Bone marrow (tissue), 2 donors: Measurements from ENCODE around the gene DPF1.

ENCODE experiments used
- DNase-seq, 2 donors: peaks; one replicate each; lab custom pipeline; 2025; lab: John Stamatoyannopoulos, UW

Gene DPF1

DNA sequence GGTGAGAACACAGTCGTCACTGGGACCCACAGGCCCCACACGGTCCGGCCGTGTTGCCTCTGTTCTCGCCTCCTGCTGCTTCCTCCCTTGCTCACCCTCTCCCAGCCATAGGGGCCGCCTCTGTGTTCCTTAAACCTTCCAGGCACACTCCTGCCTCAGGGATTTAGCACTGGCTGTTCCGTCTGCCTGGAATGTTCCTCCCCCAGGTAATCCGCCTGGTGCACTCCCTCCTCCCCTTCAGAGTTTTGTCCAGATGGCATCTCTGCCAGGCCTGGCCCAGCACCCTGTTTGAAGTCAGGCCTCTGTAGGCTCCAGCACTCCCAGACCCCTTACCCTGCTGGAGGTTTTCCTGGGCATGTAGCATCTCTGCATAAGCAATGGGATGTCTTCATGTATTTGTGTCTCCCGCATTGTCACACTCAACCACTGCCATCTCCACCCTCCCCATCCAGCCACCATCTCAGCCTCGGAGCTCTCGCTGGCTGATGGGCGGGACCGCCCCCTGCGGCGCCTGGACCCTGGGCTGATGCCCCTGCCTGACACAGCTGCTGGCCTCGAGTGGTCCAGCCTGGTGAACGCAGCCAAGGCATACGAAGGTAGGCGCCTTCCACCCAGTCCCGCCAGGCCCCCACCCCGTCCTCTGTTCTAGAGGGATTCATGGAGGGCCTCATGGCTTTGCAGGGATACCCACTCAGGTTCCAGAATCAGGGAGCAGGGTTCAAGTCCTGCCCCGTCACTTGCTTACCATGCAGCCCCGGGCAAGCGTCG is 25.9 kb downstream of the DPF1 start:
- no peak for DNase-seq

DNA sequence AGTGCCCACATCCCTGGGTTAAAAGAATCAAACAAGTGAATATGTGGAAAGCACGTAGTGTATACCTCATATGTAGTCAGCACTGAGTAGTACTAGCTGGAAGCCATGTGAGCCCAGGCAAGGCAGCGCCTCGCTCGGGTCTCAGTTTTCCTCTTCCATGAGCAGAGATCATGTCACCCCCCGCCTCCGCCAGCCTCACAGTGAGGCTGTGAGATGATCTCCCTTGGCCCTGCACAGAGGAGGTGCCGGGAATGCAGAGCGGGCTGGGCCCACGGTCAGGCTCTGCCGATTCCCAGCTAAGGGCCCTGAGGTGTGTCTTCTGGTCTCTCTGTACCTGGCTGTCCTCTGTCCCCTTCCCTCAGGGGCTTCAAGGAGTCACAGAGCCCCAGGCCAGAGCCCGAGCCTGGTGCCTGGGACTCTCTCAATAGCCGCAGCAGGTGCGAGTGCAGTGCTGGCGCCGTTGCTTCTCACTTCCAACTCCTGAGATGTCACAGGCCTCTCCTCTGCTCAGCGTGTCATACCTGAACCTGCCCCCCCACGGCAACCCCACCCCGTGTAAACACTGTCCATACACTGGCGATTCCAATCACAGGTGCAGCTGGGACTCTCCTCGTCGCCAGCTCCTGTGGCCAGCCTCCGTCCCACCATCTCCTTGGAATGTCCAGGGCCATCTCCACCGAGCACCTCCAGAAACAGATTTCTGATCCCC is 26.9 kb downstream of the DPF1 start:
- no peak for DNase-seq

GRCh38 chr19:38196245-38196837 is 27.7 kb downstream of the DPF1 start:
- no peak for DNase-seq

- no peak for DNase-seq
These were observed 28.8 kb downstream of the DPF1 start for GRCh38 chr19:38195237-38195636.

DNA sequence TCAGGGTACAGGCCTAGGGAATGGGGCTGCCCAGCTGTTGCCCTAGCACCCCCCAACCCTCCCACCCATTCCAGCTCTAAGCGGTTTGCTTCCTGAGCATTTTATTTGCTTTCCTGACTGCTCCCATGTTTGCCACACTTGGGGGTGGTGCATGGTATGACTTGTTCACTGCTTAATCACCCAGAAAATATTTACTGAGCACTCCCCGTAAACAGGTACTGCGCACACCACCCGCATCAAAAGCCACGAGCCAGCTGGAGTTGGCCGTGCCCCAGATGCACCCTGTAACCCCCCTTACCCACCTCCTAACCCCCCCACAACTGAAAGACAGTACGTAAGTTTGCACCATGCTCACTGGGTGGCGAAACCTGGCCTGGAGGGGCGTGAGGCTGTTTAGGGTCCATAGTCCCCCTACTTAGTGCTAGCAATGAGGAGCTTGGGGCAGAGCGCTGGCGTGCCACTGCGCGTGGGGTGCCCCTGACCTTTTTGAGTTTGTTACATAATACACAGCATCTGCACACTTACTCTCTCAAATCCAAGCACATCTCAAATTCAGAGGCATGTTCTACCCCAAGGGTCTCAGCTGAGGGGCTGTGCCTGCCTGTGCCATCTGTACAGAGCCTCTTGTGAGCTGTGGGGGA is 29.8 kb downstream of the DPF1 start:
- no peak for DNase-seq

DNA sequence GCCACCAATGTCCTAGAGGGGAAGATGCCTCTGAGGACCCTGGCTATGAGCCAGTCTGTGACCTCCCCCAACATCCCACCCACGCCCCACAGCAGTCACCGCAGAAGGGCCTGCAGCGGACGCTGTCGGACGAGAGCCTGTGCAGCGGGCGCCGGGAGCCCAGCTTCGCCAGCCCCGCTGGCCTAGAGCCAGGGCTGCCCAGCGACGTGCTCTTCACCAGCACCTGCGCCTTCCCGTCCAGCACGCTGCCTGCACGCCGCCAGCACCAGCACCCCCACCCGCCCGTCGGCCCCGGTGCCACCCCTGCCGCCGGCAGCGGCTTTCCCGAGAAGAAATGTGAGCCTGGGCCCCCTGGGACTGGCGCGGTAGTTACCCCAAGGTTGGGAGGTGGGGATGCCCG is 30.6 kb downstream of the DPF1 start:
- no peak for DNase-seq

DNA sequence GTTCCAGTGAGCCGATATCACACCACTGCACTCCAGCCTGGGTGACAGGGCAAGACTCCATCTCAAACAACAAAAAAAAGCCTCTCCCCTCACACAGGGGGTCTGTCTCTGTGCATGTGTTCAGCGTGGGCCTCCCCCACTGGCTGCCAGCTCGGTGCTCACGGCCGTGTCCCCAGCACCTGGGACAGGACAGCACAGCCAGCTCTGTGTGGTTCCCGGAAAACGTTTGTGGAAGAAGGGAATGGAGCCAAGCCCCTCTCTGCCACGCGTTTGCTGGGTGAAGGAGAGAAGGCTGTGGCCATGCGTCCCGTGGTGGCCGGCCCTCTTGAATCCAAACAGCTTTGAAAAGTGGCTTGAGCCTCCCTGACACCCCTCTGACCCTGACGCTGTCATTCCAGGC is 32.3 kb downstream of the DPF1 start:
- no peak for DNase-seq

- DNase-seq: no peak
These were observed 33.2 kb downstream of the DPF1 start for GRCh38 chr19:38190793-38191192.

DNA sequence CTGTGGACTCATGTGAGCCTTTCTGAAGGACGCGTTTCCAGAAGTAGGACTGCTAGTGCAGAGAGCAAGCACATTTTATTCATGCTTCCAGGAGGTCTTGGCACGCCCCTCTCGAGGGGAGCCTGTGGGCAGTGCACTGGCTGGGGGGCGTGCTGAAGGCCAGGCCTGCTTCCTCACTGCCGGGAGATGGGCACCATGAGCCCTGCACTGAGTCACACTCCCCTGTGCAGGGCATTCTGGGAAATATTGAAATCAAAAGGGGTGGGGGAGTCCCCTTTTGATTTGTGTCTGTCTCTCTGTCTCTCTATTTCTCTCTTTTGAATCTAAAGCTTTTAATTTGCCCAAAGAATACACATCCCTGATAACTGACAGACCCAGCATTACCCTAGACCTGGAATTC is 34.0 kb downstream of the DPF1 start:
- DNase-seq: no peak

DNA sequence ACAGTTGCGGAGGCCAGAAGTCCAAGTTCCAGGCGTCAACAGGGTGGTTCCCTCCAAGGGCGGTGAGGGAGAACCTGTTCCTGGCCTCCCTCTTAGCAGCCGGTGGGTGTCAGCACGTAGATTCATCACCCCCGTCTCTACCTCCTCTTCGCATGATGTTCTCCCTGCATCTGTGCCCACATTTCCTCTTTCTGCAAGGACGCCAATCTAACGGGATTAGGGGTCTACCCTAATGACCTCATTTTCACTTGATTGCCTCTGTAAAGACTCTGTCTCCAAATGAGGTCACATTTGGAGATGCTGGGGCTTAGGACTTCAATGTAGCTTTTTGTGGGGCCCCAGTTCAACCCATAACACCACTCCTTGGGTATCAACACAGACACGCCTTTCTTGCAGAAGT is 38.5 kb downstream of the DPF1 start:
- no peak for DNase-seq

- no peak for DNase-seq
These were observed 39.2 kb downstream of the DPF1 start for GRCh38 chr19:38184815-38185214.

DNA sequence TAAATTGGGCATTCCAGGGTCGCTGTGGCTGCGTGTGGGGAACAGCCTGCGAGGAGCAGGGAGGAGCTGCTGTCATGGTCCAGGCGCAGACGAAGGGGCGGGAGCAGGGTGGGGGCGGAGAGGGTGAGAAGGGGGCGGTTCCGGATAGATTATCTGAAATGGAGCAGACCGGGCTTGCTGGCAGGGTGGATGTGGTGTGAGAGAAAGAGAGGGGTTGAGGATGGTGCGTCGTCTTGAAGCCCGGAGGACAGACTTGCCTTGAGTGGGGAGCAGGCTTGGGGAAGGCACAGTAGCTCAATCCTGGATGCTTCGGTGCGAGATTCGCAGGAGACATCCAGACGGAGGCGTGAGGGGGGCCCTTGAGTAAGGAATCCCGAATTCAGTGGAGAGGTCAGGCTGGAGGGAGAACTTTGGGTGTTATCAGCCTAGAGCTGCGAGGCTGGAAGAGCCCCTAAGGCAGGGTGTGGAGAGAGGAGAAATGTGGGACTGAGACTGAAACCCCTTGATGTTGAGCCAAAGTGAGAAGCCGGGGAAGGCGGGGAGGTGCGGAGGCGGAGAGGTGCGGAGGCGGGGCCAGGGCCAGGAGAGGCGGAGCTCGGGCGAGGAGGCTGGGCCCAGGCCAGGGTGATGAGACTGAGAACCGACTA is 40.6 kb downstream of the DPF1 start:
- no peak for DNase-seq

GRCh38 chr19:38182536-38183210 is 41.3 kb downstream of the DPF1 start:
- DNase-seq: no peak

- DNase-seq: no peak
These were observed 44.0 kb downstream of the DPF1 start for GRCh38 chr19:38180071-38180470.

DNA sequence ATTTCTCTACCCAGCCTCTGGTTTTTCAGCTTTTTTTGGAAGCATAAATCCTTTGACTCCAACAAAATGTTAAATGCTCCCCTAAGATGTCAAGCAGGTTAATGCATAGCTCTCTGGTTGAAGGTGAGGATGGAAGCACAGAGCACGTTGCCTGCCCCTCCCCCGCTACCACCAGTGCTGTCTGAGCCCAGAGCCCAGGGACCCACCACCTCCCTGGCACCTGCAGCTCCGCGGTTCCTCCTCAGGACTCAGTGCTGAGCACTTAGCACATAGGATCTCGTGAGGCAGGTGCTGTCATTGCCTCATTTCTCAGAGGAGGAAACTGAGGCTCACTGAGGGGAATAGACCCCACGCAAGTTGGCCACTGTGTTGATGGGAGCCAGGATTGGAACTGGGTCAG is 48.6 kb downstream of the DPF1 start:
- DNase-seq: no peak

DNA sequence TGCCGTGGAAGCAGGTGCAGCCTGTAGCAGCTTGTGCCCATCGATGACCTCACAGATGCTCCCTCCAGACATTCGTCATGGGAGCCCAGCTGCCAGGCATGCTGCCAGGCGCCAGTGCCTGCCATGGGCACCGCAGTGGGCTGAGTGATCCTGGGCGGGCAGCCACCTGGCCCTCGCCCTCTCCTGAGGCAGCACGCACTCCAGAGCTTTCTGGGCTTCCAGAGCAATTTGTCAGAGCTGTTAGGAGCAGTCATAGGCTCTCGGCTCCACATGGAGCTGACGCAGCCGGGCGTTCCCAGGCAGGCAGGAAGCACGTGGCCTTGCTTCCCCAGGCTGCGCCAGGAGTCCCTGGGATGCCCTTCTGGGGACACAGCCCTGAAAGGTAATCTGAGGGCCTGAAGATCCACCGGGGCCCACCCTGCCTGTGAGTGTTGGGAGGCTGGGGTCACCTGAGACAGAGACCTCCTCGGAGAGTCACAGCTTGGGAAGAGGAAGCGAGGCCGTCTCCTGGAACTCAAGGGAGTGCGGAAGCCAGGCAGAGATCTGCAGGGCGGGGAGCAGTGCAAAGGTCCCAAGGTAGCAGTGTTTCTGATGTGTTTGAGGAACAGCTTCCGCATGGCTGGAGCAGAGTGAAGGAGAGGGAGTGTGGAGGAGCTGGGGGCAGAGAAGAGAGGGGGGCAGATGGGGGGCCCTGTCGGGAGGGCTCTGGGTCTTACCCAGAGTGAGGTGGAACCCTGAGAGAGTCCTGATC is 50.6 kb downstream of the DPF1 start:
- DNase-seq: no peak

DNA sequence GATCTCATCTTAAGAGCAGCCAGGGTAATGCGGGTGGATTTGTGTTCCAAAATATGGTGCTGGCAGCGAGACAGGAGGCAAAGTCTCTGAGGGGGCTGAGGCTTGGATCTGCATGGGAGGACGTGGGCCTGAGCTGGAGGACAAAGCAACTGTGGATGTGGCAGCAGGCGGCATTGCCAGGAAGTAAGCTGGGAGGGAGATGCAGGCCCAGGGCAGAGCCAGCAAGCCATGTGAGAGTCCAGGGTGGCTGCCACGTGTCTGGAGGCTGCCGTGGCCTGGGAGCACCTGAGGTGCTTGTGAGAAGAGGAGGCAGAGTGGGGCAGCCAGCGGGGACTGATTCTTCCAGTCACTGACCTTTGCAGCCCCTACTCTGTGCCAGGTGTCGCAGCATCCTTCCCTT is 52.0 kb downstream of the DPF1 start:
- no peak for DNase-seq

DNA sequence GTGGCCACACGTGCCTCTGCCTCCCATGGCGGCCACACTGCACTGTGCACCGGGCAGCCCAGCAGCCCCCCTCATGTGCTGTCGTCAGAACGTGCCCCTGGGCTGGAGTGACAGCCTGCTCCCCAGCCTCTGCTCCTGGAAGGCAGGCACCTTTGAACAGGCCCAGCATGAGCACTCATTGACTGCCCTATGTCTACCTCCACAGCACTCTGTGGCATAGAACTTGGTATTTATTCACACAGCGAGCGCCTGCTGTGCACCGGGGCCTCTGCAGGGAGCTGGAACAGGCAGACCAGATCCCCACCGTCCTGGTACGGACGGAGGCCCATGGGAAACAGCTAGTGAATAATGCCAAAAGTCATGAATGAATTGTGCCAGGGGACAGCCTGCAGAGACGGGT is 53.7 kb downstream of the DPF1 start:
- no peak for DNase-seq

- no peak for DNase-seq
These were observed 55.4 kb downstream of the DPF1 start for GRCh38 chr19:38168637-38169036.

GRCh38 chr19:38165335-38165734 is 58.7 kb downstream of the DPF1 start:
- DNase-seq: no peak

- DNase-seq: no peak
These were observed 59.5 kb downstream of the DPF1 start for GRCh38 chr19:38164526-38164925.
